Stomach (tissue), 9 donors: Measurements from ENCODE around the gene INPP4B. TPM values are rescaled to one million over a fixed set of nuclear protein-coding genes. Genes with fewer than 3 reads are reported as not detected.

Experiments used
- DNase-seq, 2 donors: peaks; one replicate each; pipeline versions ENCODE4 v3.0.0 to v3.0.0-alpha.2; 2013 to 2019
- H3K27ac ChIP-seq, 5 donors: fragments of 200-600 bp in 4 of 5; sonication (generic) in 4 of 5; one replicate each; pipeline ENCODE4 v1.5.1; 2013 to 2019; ENCODE audit warnings: mild to moderate bottlenecking in 1 of 5, moderate library complexity in 1 of 5
- H3K27me3 ChIP-seq, 3 donors: fragments of 200-600 bp; sonication (generic); one replicate each; pipeline ENCODE4 v1.5.1; 2017 to 2019; ENCODE audit warnings: mixed run types in 1 of 3
- H3K36me3 ChIP-seq, 4 donors: fragments of 200-600 bp; sonication (generic); 1 replicate in 3 of 4; 2 replicates in 1 of 4; pipeline ENCODE4 v1.5.1; 2016 to 2019
- H3K4me1 ChIP-seq, 4 donors: fragments of 200-600 bp; sonication (generic); one replicate each; pipeline ENCODE4 v1.5.1; 2016 to 2019
- H3K4me3 ChIP-seq, 4 donors: fragments of 200-600 bp; sonication (generic) in 3 of 4; one replicate each; pipeline ENCODE4 v1.5.1; 2016 to 2019; ENCODE audit warnings: mild to moderate bottlenecking in 1 of 4
- H3K9me3 ChIP-seq, 4 donors: fragments of 200-600 bp; sonication (generic); one replicate each; pipeline ENCODE4 v1.5.1; 2016 to 2019
- EP300 ChIP-seq: sonication (generic); formaldehyde crosslinking; IDR thresholded peaks from one replicate; pipeline ENCODE4 v1.6.1; 2017; ENCODE audit warnings: antibody characterized with exemption
- POLR2A ChIP-seq, 4 donors: fragments of 450-650 bp; IDR thresholded peaks; one replicate each; pipeline ENCODE4 v1.6.1; 2016; ENCODE audit warnings: antibody characterized with exemption in 4 of 4, control low read depth in 2 of 4, mild to moderate bottlenecking in 1 of 4, moderate library complexity in 1 of 4
- POLR2AphosphoS5 ChIP-seq, 3 donors: sonication (generic); formaldehyde crosslinking; IDR thresholded peaks; one replicate each; pipeline ENCODE4 v1.6.1; 2016; ENCODE audit warnings: antibody characterized with exemption in 3 of 3
- WGBS, 5 donors: extraction: QIAGEN DNeasy Blood & Tissue Kit in 3 of 5; methylation state at CpG; one replicate each; pipeline versions ENCODE4 v1.1.5 to v1.1.7; 2013 to 2018; 5-methylcytosine and 5-hydroxymethylcytosine counted together
- intact Hi-C: fragments of 100-400 bp; cut with DNase I; formaldehyde crosslinking; loops from one replicate; pipeline ENCODE4 v1.15.1; 2023; ENCODE audit warnings: low total_unique reads
- polyA plus RNA-seq, 3 donors: library from polyadenylated mRNA; stranded (reverse); fragments of 200-250 nt; gene quantifications; one replicate each; pipeline ENCODE4 v1.2.3, GENCODE V29; 2013
- total RNA-seq, 5 donors: library from RNA; depleted of rRNA; stranded (reverse); fragments of >200 nt; gene quantifications; one replicate each; pipeline versions ENCODE4 v1.1.0 to v1.2.3, GENCODE V29; 2014 to 2016
- TF ChIP-seq, protein P1 (sequence below), 7 experiments: fragments of 450-650 bp in 4 of 7; fragments of 200-600 bp in 3 of 7; sonication (generic) in 3 of 7; IDR thresholded peaks; one replicate each; pipeline ENCODE4 v1.5.1; 2016 to 2019; ENCODE audit warnings: antibody characterized with exemption in 7 of 7, control low read depth in 2 of 7, mild to moderate bottlenecking in 1 of 7
- donor health status: healthy with polysubstance abuse.
- donor health status: Bipolar disorder and iron deficiency.
- donor health status: healthy.

INPP4B gene
- total and polyA plus RNA-seq, 8 donors, result 1.4 to 96.9 (median 11.7) TPM

DNA sequence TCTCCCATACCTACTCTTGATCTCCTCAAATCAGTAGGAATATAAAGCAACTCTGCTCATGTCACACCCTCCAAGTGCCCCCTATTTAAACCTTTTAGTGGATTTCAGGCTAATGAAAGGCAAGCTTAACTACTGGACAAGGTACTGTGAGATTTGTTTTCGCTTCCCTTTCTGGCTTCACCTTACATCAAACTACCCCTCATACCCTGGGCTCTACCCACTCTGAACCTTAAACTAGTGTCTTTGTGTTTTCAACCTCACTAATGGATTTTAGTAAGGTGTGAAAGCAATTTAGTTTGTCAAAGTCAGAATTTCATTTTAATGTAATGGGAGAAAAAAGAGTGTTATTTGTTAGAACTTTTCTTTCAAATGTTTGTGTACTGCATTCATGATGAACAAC, 291.7 kb downstream of the INPP4B start:
- 88 to 100% (median 98%) methylated on average over 1 of the region's 1 CpG for WGBS, 5 donors
- no peak for DNase-seq
- peaks cover 0 to 9% (median 3%) of the 10 kb centered on the region in 4 donors for H3K4me1 ChIP-seq
- no peaks in the 10 kb centered on the region for H3K27me3 ChIP-seq
- no peaks in the 10 kb centered on the region for H3K36me3 ChIP-seq
- H3K4me3 ChIP-seq, result no peak overlapping the region
- H3K9me3 ChIP-seq, result no peaks in the 10 kb centered on the region
- no peak overlapping the region for H3K27ac ChIP-seq
- intact Hi-C loops, result no loop called here
- TF ChIP-seq, protein P1, sequence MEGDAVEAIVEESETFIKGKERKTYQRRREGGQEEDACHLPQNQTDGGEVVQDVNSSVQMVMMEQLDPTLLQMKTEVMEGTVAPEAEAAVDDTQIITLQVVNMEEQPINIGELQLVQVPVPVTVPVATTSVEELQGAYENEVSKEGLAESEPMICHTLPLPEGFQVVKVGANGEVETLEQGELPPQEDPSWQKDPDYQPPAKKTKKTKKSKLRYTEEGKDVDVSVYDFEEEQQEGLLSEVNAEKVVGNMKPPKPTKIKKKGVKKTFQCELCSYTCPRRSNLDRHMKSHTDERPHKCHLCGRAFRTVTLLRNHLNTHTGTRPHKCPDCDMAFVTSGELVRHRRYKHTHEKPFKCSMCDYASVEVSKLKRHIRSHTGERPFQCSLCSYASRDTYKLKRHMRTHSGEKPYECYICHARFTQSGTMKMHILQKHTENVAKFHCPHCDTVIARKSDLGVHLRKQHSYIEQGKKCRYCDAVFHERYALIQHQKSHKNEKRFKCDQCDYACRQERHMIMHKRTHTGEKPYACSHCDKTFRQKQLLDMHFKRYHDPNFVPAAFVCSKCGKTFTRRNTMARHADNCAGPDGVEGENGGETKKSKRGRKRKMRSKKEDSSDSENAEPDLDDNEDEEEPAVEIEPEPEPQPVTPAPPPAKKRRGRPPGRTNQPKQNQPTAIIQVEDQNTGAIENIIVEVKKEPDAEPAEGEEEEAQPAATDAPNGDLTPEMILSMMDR (IDR thresholded peaks at IDR 0.05), result no peak
- TF ChIP-seq EP300 (no peak), POLR2A (IDR thresholded peaks at IDR 0.05) (no peak), POLR2AphosphoS5 (IDR thresholded peaks at IDR 0.05) (no peak)

DNA sequence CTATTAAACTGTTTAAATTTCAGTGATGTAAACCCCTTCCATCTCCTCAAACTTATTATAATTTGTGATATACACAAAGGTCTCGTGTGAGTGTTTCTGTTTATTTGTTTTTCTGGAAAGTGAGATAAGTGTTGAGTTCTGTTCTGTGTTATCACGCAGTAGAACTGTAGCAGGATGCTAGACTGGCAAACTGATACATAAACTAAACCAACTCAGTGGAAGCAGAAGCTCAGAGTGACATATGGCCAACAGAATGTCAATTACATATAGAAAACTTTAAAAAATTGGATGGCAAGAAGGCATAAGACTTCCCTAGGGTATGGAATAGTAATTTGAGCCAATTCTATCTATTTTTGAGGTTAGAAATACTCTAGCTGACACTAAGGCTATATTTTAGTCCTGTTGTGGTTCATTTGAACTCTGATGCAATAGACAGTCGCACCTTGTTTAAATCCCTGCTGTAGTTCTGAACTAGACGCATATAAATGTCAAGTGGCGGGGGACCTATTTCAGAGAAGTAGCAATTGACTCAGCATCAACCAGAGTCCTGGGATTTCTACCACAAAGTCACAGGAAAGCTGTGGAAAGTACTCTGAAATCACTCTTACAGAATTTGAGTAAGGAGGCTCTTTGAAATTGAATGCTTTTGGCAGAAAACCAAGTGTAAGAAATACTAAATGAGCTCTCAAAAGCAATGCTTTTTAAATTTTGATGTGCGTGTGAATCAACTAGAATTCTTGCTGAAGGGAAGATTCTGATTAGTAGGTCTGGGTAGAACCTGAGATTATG, 294.4 kb downstream of the INPP4B start:
- no peak overlapping the region for H3K27ac ChIP-seq
- TF ChIP-seq, protein P1 (IDR thresholded peaks at IDR 0.05), result no peak
- TF ChIP-seq EP300 (no peak), POLR2AphosphoS5 (IDR thresholded peaks at IDR 0.05) (no peak), POLR2A (IDR thresholded peaks at IDR 0.05) (no peak)
- peaks cover 0 to 11% (median 3%) of the 10 kb centered on the region in 4 donors for H3K4me1 ChIP-seq
- intact Hi-C loops, result no loop called here
- no peak overlapping the region for H3K4me3 ChIP-seq
- H3K36me3 ChIP-seq, result no peaks in the 10 kb centered on the region
- no peaks in the 10 kb centered on the region for H3K9me3 ChIP-seq
- WGBS, 5 donors, result 73 to 84% (median 75%) methylated on average over 6 of the region's 6 CpGs
- no peaks in the 10 kb centered on the region for H3K27me3 ChIP-seq
- no peak for DNase-seq

DNA sequence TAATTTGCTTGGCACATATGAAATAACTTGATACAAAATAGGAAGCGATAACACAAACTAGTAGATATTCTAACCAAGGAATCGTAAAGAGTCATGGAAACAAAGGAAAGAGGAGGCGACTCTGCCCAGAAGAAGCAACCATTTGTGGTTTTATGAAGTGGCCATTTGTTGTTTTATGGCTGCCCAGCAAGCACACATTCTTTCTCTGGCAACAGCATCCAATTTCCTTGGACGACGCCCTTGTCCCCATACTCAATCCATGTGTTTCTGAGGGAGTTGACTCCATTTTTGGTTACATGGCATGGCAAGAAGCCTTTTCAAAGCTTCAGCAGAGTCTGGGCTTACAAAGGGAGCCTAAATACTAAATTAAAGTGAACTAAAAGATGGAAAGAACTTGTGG, 295.1 kb downstream of the INPP4B start:
- H3K36me3 ChIP-seq, result no peaks in the 10 kb centered on the region
- no peak overlapping the region for H3K4me3 ChIP-seq
- no peak for DNase-seq
- TF ChIP-seq POLR2A (IDR thresholded peaks at IDR 0.05), result no peak
- TF ChIP-seq, protein P1 (IDR thresholded peaks at IDR 0.05), result no peak
- TF ChIP-seq POLR2AphosphoS5 (IDR thresholded peaks at IDR 0.05), result no peak
- TF ChIP-seq EP300, result no peak
- 86 to 96% (median 94%) methylated on average over 5 of the region's 5 CpGs for WGBS, 5 donors
- H3K9me3 ChIP-seq, result no peaks in the 10 kb centered on the region
- H3K27ac ChIP-seq, result no peak overlapping the region
- intact Hi-C loops, result no loop called here
- H3K4me1 ChIP-seq, result peaks cover 0 to 11% (median 3%) of the 10 kb centered on the region in 4 donors
- no peaks in the 10 kb centered on the region for H3K27me3 ChIP-seq

DNA sequence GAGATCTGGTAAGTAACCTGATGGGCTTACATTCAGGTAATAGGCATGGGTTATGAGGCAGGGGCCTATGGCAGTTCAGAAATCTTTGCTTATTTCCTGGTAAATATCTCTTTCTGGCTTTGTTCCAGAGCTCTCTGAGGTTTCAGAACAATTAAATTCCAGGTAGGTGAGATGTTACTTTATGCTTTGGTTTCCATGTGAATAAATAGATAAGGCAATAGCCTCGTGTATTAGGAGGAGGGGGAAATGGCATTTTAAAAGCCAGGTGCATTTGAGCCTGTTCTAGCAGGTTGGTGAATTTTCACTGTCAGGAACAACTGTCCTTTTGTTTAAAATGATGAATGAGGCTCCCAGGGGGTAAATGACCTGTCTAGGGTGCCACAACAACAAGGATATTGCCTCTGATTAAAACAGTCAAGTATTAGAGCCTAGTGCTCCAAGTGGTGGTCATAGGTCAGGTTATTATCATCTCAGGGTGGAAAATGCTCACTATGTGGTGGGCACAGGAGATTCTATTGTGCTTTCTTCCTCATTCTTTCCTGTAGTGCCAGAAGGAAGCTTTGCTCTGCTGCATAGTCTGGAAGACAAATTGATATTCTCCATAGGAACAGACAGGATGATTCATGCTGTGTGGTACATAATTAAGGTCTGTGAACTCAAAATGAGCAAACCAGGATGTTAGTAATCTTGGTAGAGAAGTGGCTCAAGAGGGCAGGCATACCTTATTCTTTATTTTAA, 296.2 kb downstream of the INPP4B start:
- DNase-seq, result peak in 1 of 2 donors; percentile 79
- H3K9me3 ChIP-seq, result no peaks in the 10 kb centered on the region
- intact Hi-C loops, result no loop called here
- WGBS, 5 donors, result 14 to 32% (median 19%) methylated on average over 1 of the region's 1 CpG
- H3K4me1 ChIP-seq, result peaks cover 0 to 11% (median 3%) of the 10 kb centered on the region in 4 donors
- TF ChIP-seq POLR2AphosphoS5 (IDR thresholded peaks at IDR 0.05) (peak in 1 of 3 donors; percentile 5), EP300 (no peak)
- peak overlapping the region in 2 of 5 donors; percentile 2 to 49 for H3K27ac ChIP-seq
- no peak overlapping the region for H3K4me3 ChIP-seq
- H3K36me3 ChIP-seq, result no peaks in the 10 kb centered on the region
- H3K27me3 ChIP-seq, result no peaks in the 10 kb centered on the region
